H1 (cell line): ENCODE data around the gene WHAMM. TPM values are rescaled to one million over a fixed set of nuclear protein-coding genes. Genes with fewer than 3 reads are reported as not detected.

Experiments used
- CTCF ChIA-PET: fragments of 300-600 bp; sonication (Branson Sonifier 250); formaldehyde crosslinking; loops from one replicate; lab custom pipeline; 2021; ENCODE audit not compliant: partially characterized antibody; lab: Charles Lee
- POLR2A ChIA-PET: fragments of 300-600 bp; sonication (Branson Sonifier 250); formaldehyde crosslinking; loops from one replicate; lab custom pipeline; 2021; ENCODE audit warnings: inconsistent platforms; ENCODE audit not compliant: partially characterized antibody; lab: Charles Lee
- DNase-seq, 2 experiments: peaks; one replicate each; pipeline versions ENCODE4 v3.0.0 to v3.0.0-alpha.2; 2010 to 2022; ENCODE audit warnings: low spot score in 2 of 2, low read depth in 1 of 2, mixed read lengths in 1 of 2
- FAIRE-seq: peaks from 2 replicates; lab custom pipeline; 2011; peaks lifted over from hg19 to GRCh38; lab: Jason Lieb, UNC
- H2AFZ ChIP-seq: 2 replicates; pipeline ENCODE4 v1.8.1; 2012; ENCODE audit warnings: low read length, inconsistent platforms
- H2AK5ac ChIP-seq: 2 replicates; pipeline ENCODE4 v1.6.1; 2013; ENCODE audit warnings: low read depth, low read length
- H2BK120ac ChIP-seq: replicated peaks from 2 replicates; pipeline ENCODE3; 2013; ENCODE audit warnings: low read depth, low read length, inconsistent platforms
- H2BK12ac ChIP-seq: 2 replicates; pipeline ENCODE4 v1.6.1; 2013; ENCODE audit warnings: low read depth, low read length
- H2BK15ac ChIP-seq: 2 replicates; pipeline ENCODE4 v1.6.1; 2013; ENCODE audit warnings: low read length
- H2BK20ac ChIP-seq: 2 replicates; pipeline ENCODE4 v1.6.1; 2013; ENCODE audit warnings: low read length
- H2BK5ac ChIP-seq: 2 replicates; pipeline ENCODE4 v1.6.1; 2013; ENCODE audit warnings: low read depth, low read length
- H3K14ac ChIP-seq: 2 replicates; pipeline ENCODE4 v1.6.1; 2013; ENCODE audit warnings: inconsistent platforms; ENCODE audit not compliant: insufficient read length
- H3K18ac ChIP-seq: 2 replicates; pipeline ENCODE4 v1.6.1; 2013; ENCODE audit warnings: low read length; ENCODE audit errors: extremely low read depth
- H3K23ac ChIP-seq: 2 replicates; pipeline ENCODE4 v1.6.1; 2013; ENCODE audit warnings: inconsistent platforms; ENCODE audit not compliant: insufficient read length
- H3K23me2 ChIP-seq: 2 replicates; pipeline ENCODE4 v1.6.1; 2013; ENCODE audit warnings: low read depth, low read length
- H3K27ac ChIP-seq: 2 replicates; pipeline ENCODE4 v1.6.1; 2011; ENCODE audit warnings: low read depth, low read length, inconsistent platforms
- H3K27me3 ChIP-seq, 4 experiments: replicated peaks in 1 of 4; 1 replicate in 1 of 4; 2 replicates in 3 of 4; pipeline versions ENCODE4 v1.6.1 to v1.8.1; 2011 to 2013; ENCODE audit warnings: low read length in 3 of 4, mild to moderate bottlenecking in 3 of 4, inconsistent platforms in 2 of 4, mixed read lengths in 2 of 4, moderate library complexity in 1 of 4; ENCODE audit not compliant: control insufficient read depth in 3 of 4, insufficient read depth in 3 of 4; ENCODE audit errors: extremely low read depth in 1 of 4
- H3K36me3 ChIP-seq, 4 experiments: 2 replicates each; pipeline versions ENCODE4 v1.6.1 to v1.8.1; 2011 to 2013; ENCODE audit warnings: mild to moderate bottlenecking in 4 of 4, low read length in 3 of 4, moderate library complexity in 2 of 4, control low read depth in 1 of 4, inconsistent platforms in 1 of 4; ENCODE audit not compliant: insufficient read depth in 4 of 4, control insufficient read depth in 2 of 4
- H3K4ac ChIP-seq: replicated peaks from 2 replicates; pipeline ENCODE3; 2013; ENCODE audit warnings: low read length, low read depth, mixed read lengths, inconsistent platforms; ENCODE audit not compliant: insufficient read length
- H3K4me1 ChIP-seq, 4 experiments: replicated peaks in 1 of 4; 1 replicate in 1 of 4; 2 replicates in 3 of 4; pipeline versions ENCODE4 v1.6.1 to v1.8.1; 2011 to 2013; ENCODE audit warnings: low read length in 3 of 4, inconsistent platforms in 2 of 4, mixed read lengths in 1 of 4; ENCODE audit not compliant: insufficient read depth in 4 of 4, control insufficient read depth in 3 of 4
- H3K4me2 ChIP-seq, 2 experiments: 2 replicates each; pipeline versions ENCODE4 v1.6.1 to v1.8.1; 2011 to 2013; ENCODE audit warnings: low read depth in 2 of 2, low read length in 2 of 2, control low read depth in 1 of 2, inconsistent platforms in 1 of 2, mild to moderate bottlenecking in 1 of 2; ENCODE audit not compliant: insufficient read depth in 1 of 2
- H3K4me3 ChIP-seq, 4 experiments: fragments of 200-600, 300-600 bp in 1 of 4; sonication (generic), shearing (Covaris generic), sonication (Bioruptor Twin) in 1 of 4; 2 replicates each; pipeline versions ENCODE4 v1.5.1 to v1.8.1; 2011 to 2016; ENCODE audit warnings: low read length in 4 of 4, low read depth in 3 of 4, control low read depth in 2 of 4, inconsistent platforms in 2 of 4, mild to moderate bottlenecking in 2 of 4, mixed read lengths in 1 of 4, moderate library complexity in 1 of 4; ENCODE audit not compliant: insufficient read depth in 2 of 4; ENCODE audit errors: extremely low read depth in 1 of 4
- H3K56ac ChIP-seq: replicated peaks from 2 replicates; pipeline ENCODE3; 2013; ENCODE audit warnings: low read depth, mild to moderate bottlenecking, mixed read lengths, low read length, inconsistent platforms; ENCODE audit not compliant: insufficient read length
- H3K79me1 ChIP-seq: 2 replicates; pipeline ENCODE4 v1.6.1; 2013; ENCODE audit warnings: low read depth, low read length, control low read depth
- H3K79me2 ChIP-seq, 2 experiments: 2 replicates each; pipeline versions ENCODE4 v1.6.1 to v1.8.1; 2012 to 2013; ENCODE audit warnings: low read length in 2 of 2, mild to moderate bottlenecking in 2 of 2, inconsistent platforms in 1 of 2; ENCODE audit not compliant: insufficient read depth in 2 of 2, control insufficient read depth in 1 of 2
- H3K9ac ChIP-seq, 4 experiments: replicated peaks in 1 of 4; 1 replicate in 1 of 4; 2 replicates in 3 of 4; pipeline versions ENCODE4 v1.6.1 to v1.8.1; 2011 to 2013; ENCODE audit warnings: low read depth in 3 of 4, low read length in 3 of 4, control low read depth in 2 of 4, mild to moderate bottlenecking in 2 of 4, moderate library complexity in 2 of 4, inconsistent platforms in 1 of 4; ENCODE audit errors: extremely low read depth in 1 of 4
- H3K9me3 ChIP-seq, 2 experiments: 2 replicates each; pipeline versions ENCODE4 v1.6.1 to v1.8.1; 2012 to 2013; ENCODE audit warnings: mild to moderate bottlenecking in 2 of 2, moderate library complexity in 2 of 2, control low read depth in 1 of 2, inconsistent platforms in 1 of 2, low read depth in 1 of 2, low read length in 1 of 2, mixed read lengths in 1 of 2; ENCODE audit not compliant: insufficient read depth in 2 of 2
- H4K20me1 ChIP-seq, 2 experiments: replicated peaks in 1 of 2; 2 replicates each; pipeline versions ENCODE3 to v1.8.1; 2011 to 2013; ENCODE audit warnings: inconsistent platforms in 2 of 2, low read length in 2 of 2, mild to moderate bottlenecking in 1 of 2; ENCODE audit not compliant: insufficient read depth in 2 of 2, control insufficient read depth in 1 of 2
- H4K5ac ChIP-seq: 2 replicates; pipeline ENCODE4 v1.6.1; 2013; ENCODE audit warnings: low read length, low read depth, mixed read lengths, inconsistent platforms; ENCODE audit not compliant: insufficient read length
- H4K8ac ChIP-seq: 2 replicates; pipeline ENCODE4 v1.8.0; 2013; ENCODE audit warnings: mild to moderate bottlenecking, moderate library complexity, low read length, inconsistent platforms; ENCODE audit not compliant: insufficient read depth; ENCODE audit errors: extremely low read depth
- H4K91ac ChIP-seq: replicated peaks from 2 replicates; pipeline ENCODE3; 2013; ENCODE audit warnings: low read length, mixed read lengths, inconsistent platforms; ENCODE audit not compliant: insufficient read length
- CHD2 ChIP-seq: IDR thresholded peaks from 2 replicates; pipeline ENCODE4 v1.6.1; 2012; ENCODE audit warnings: low read length, improper control_type of control experiment
- CREB1 ChIP-seq: IDR thresholded peaks from 2 replicates; pipeline ENCODE4 v1.6.1; 2012; ENCODE audit warnings: inconsistent platforms
- KDM1A ChIP-seq: fragments of 200-600, 300-600 bp; sonication (generic); IDR thresholded peaks from 2 replicates; pipeline ENCODE4 v1.7.1; 2016; ENCODE audit warnings: mild to moderate bottlenecking, low read length, borderline replicate concordance
- WGBS, 2 experiments: shearing (Covaris generic) in 1 of 2; methylation state at CpG; one replicate each; pipeline versions ENCODE4 v1.1.6 to v1.1.7; 2013 to 2015; ENCODE audit warnings: low lambda C conversion rate in 2 of 2, mixed read lengths in 2 of 2, inconsistent platforms in 1 of 2, low coverage in 1 of 2, missing lambda C conversion rate in 1 of 2; ENCODE audit not compliant: insufficient replicate concordance in 2 of 2, insufficient coverage in 1 of 2, insufficient read length in 1 of 2; ENCODE audit errors: extremely low coverage in 1 of 2, missing lambda C conversion rate in 1 of 2; 5-methylcytosine and 5-hydroxymethylcytosine counted together
- polyA plus RNA-seq, 7 experiments: library from polyadenylated mRNA; depleted of rRNA in 3 of 7; stranded (reverse) in 5 of 7; unstranded in 2 of 7; fragments of >200 nt in 5 of 7; fragments of 200-250 nt in 2 of 7; gene quantifications; 1 replicate in 5 of 7; 2 replicates in 1 of 7; 4 replicates in 1 of 7; pipeline versions ENCODE4 v1.2.1 to v1.2.3, GENCODE V29; 2011 to 2013; ENCODE audit warnings: missing spikeins in 2 of 7, mixed read lengths in 2 of 7
- total RNA-seq: library from RNA; stranded (reverse); fragmentation: NEBNext Ultra II Directional; extraction: Animal tissue kit (Norgen Biotek cat#: 25700); gene quantifications from 2 replicates; pipeline ENCODE4 v1.2.1, GENCODE V29; 2021

The WHAMM gene
- total and polyA plus RNA-seq, 2 of the 8 experiments (the other 6 are each of a cell fraction or from before 2014, with no cell fraction given), result 1.1 to 3.3 TPM

- no peak overlapping the region for H3K4me2 ChIP-seq
- H4K5ac ChIP-seq, result no peak overlapping the region
- H3K36me3 ChIP-seq, result no peaks in the 10 kb centered on the region; a peak in 1 of 8 replicates
- no peak overlapping the region for H4K8ac ChIP-seq
- DNase-seq, result no peak
- no peak overlapping the region for H2BK15ac ChIP-seq
- no peak overlapping the region for H2BK5ac ChIP-seq
- H2AFZ ChIP-seq, result no peak overlapping the region
- no peaks in the 10 kb centered on the region; the same call in 1 of the 2 replicates for H3K23me2 ChIP-seq
- no peaks in the 10 kb centered on the region for H3K79me1 ChIP-seq
- H4K91ac ChIP-seq, result no peak overlapping the region
- WGBS, 2 experiments, result 88% methylated on average over 4 of the region's 4 CpGs; no CpG with 5 or more reads in 1 of the 2 experiments
- H3K27ac ChIP-seq, result no peak overlapping the region
- no peak overlapping the region for H3K4me3 ChIP-seq
- H2BK12ac ChIP-seq, result no peak overlapping the region
- no peaks in the 10 kb centered on the region for H3K27me3 ChIP-seq
- POLR2A ChIA-PET, result no interaction called here
- H3K4ac ChIP-seq, result no peak overlapping the region
- H2AK5ac ChIP-seq, result no peak overlapping the region
- no peaks in the 10 kb centered on the region for H4K20me1 ChIP-seq
- no peak overlapping the region for H3K9ac ChIP-seq
- no peak for TF ChIP-seq KDM1A
- TF ChIP-seq CREB1, result no peak
- no peak for TF ChIP-seq CHD2
- H2BK120ac ChIP-seq, result no peak overlapping the region
- no peak overlapping the region for H3K23ac ChIP-seq
- FAIRE-seq, result no peak
- H3K9me3 ChIP-seq, result no peaks in the 10 kb centered on the region
- H3K4me1 ChIP-seq, result no peaks in the 10 kb centered on the region
- H3K18ac ChIP-seq, result no peak overlapping the region
- CTCF ChIA-PET, result interaction anchor here (1.5 kb wide), 1 partner anchor 10 kb away, joined by 9 read pairs; no protein-coding TSS in a partner anchor
- H3K79me2 ChIP-seq, result no peaks in the 10 kb centered on the region
- H3K14ac ChIP-seq, result no peak overlapping the region
- H2BK20ac ChIP-seq, result no peak overlapping the region
- no peak overlapping the region for H3K56ac ChIP-seq
These were observed 30.7 kb downstream of the WHAMM start for GRCh38 chr15:82840166-82840565.
